ENCODE results near the gene SPPL3.

Gene SPPL3

GRCh38 chr12:120917748-120918147 is 13.6 kb upstream of the SPPL3 start:
- Histone ChIP-seq H3K4me3 (ENCODE audit: low read length) (no peak overlapping the region), H3K18ac (ENCODE audit: low read length) (no peak overlapping the region), H3K4ac (ENCODE audit: low read depth, low read length) (no peak overlapping the region), H3K56ac (ENCODE audit: low read length) (no peak overlapping the region), H2AK5ac (ENCODE audit: low read length) (no peak overlapping the region), H3K79me1 (ENCODE audit: low read length) (no peaks in the 10 kb centered on the region), H3K36me3 (ENCODE audit: control insufficient read depth, insufficient read depth, low read length) (no peaks in the 10 kb centered on the region), H2BK5ac (ENCODE audit: low read length) (no peak overlapping the region), H3K79me2 (ENCODE audit: control insufficient read depth, insufficient read depth, low read length) (no peaks in the 10 kb centered on the region), H3K27ac (ENCODE audit: low read depth, low read length) (no peak overlapping the region), H4K5ac (ENCODE audit: low read length) (no peak overlapping the region), H4K8ac (ENCODE audit: low read depth, low read length) (no peak overlapping the region), H3K4me2 (ENCODE audit: low read length) (no peak overlapping the region), H2BK120ac (ENCODE audit: low read depth, low read length) (no peak overlapping the region), H2BK15ac (replicated peaks; ENCODE audit: low read depth) (no peak overlapping the region), H3K4me1 (ENCODE audit: control insufficient read depth, low read depth, low read length) (no peaks in the 10 kb centered on the region), H3K27me3 (ENCODE audit: insufficient read depth, low read length, poor library complexity) (no peaks in the 10 kb centered on the region), H3K23ac (ENCODE audit: low read length) (no peak overlapping the region), H3K9ac (ENCODE audit: low read length) (no peak overlapping the region)
- WGBS (ENCODE audit: extremely low coverage, insufficient coverage, low lambda C conversion rate) = no CpG with 5 or more reads among the region's 2 CpGs
- DNase-seq = no peak

- H3K56ac ChIP-seq (ENCODE audit: low read length) = no peak overlapping the region
- no peak overlapping the region for H3K9ac ChIP-seq (ENCODE audit: low read length)
- no peaks in the 10 kb centered on the region for H3K79me1 ChIP-seq (ENCODE audit: low read length)
- WGBS (ENCODE audit: extremely low coverage, insufficient coverage, low lambda C conversion rate) = no CpG with 5 or more reads among the region's 14 CpGs
- no peak overlapping the region for H2BK15ac ChIP-seq (replicated peaks; ENCODE audit: low read depth)
- H2BK5ac ChIP-seq (ENCODE audit: low read length) = no peak overlapping the region
- no peaks in the 10 kb centered on the region for H3K4me1 ChIP-seq (ENCODE audit: control insufficient read depth, low read depth, low read length)
- DNase-seq = no peak
- no peak overlapping the region for H4K8ac ChIP-seq (ENCODE audit: low read depth, low read length)
- H3K79me2 ChIP-seq (ENCODE audit: control insufficient read depth, insufficient read depth, low read length) = no peaks in the 10 kb centered on the region
- H2AK5ac ChIP-seq (ENCODE audit: low read length) = no peak overlapping the region
- H2BK120ac ChIP-seq (ENCODE audit: low read depth, low read length) = no peak overlapping the region
- H3K27ac ChIP-seq (ENCODE audit: low read depth, low read length) = no peak overlapping the region
- H3K18ac ChIP-seq (ENCODE audit: low read length) = no peak overlapping the region
- no peaks in the 10 kb centered on the region for H3K36me3 ChIP-seq (ENCODE audit: control insufficient read depth, insufficient read depth, low read length)
- H3K4me3 ChIP-seq (ENCODE audit: low read length) = no peak overlapping the region
- no peak overlapping the region for H3K4ac ChIP-seq (ENCODE audit: low read depth, low read length)
- no peak overlapping the region for H3K4me2 ChIP-seq (ENCODE audit: low read length)
- no peaks in the 10 kb centered on the region for H3K27me3 ChIP-seq (ENCODE audit: insufficient read depth, low read length, poor library complexity)
- no peak overlapping the region for H4K5ac ChIP-seq (ENCODE audit: low read length)
- no peak overlapping the region for H3K23ac ChIP-seq (ENCODE audit: low read length)
Measured at GRCh38 chr12:120916561-120916960, 12.4 kb upstream of the SPPL3 start.

- DNase-seq = no peak
- no peak overlapping the region for H3K9ac ChIP-seq (ENCODE audit: low read length)
- H2AK5ac ChIP-seq (ENCODE audit: low read length) = no peak overlapping the region
- H3K4ac ChIP-seq (ENCODE audit: low read depth, low read length) = no peak overlapping the region
- H3K36me3 ChIP-seq (ENCODE audit: control insufficient read depth, insufficient read depth, low read length) = no peaks in the 10 kb centered on the region
- H4K8ac ChIP-seq (ENCODE audit: low read depth, low read length) = no peak overlapping the region
- no peaks in the 10 kb centered on the region for H3K79me1 ChIP-seq (ENCODE audit: low read length)
- H4K5ac ChIP-seq (ENCODE audit: low read length) = no peak overlapping the region
- no peak overlapping the region for H3K56ac ChIP-seq (ENCODE audit: low read length)
- no peaks in the 10 kb centered on the region for H3K4me1 ChIP-seq (ENCODE audit: control insufficient read depth, low read depth, low read length)
- no peaks in the 10 kb centered on the region for H3K79me2 ChIP-seq (ENCODE audit: control insufficient read depth, insufficient read depth, low read length)
- H3K4me3 ChIP-seq (ENCODE audit: low read length) = no peak overlapping the region
- H3K27me3 ChIP-seq (ENCODE audit: insufficient read depth, low read length, poor library complexity) = no peaks in the 10 kb centered on the region
- no peak overlapping the region for H2BK120ac ChIP-seq (ENCODE audit: low read depth, low read length)
- no peak overlapping the region for H3K23ac ChIP-seq (ENCODE audit: low read length)
- H2BK15ac ChIP-seq (replicated peaks; ENCODE audit: low read depth) = no peak overlapping the region
- H2BK5ac ChIP-seq (ENCODE audit: low read length) = no peak overlapping the region
- no peak overlapping the region for H3K27ac ChIP-seq (ENCODE audit: low read depth, low read length)
- H3K4me2 ChIP-seq (ENCODE audit: low read length) = no peak overlapping the region
- H3K18ac ChIP-seq (ENCODE audit: low read length) = no peak overlapping the region
- WGBS (ENCODE audit: extremely low coverage, insufficient coverage, low lambda C conversion rate) = no CpG with 5 or more reads among the region's 7 CpGs
Measured at GRCh38 chr12:120914794-120915193, 10.6 kb upstream of the SPPL3 start.

DNA sequence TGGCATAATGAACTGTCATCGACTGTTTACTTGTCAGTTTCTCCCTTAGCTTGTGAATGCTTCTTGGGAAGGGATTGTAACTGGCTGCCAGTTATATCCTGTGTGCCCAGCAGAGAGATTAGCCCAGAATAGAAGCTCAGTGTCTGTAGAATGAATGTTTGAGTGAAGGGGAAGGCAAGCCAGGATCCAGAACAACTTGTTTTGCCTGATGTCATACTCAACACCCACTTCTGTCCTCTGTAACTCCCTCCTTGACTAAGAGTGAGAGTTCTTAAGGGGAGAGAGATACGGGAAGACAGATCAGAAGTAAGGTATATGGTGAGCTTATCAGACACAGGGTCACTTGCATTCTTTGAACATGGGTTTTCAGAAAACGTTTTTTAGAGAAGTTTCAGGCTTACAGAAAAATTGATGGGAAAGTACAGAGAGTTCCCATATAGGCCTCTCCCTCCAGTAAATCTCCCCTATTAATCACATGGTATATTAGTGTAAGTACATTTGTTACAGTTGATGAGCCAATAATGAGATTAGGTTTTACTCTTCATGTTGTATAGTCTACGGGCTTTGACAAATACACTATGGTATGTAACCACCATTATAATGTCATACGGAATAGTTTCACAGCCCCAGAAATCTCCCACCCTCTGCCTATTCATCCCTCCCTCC is 5.6 kb upstream of the SPPL3 start:
- DNase-seq = no peak
- H3K36me3 ChIP-seq (ENCODE audit: control insufficient read depth, insufficient read depth, low read length) = no peaks in the 10 kb centered on the region
- no peak overlapping the region for H3K27ac ChIP-seq (ENCODE audit: low read depth, low read length)

GRCh38 chr12:120905856-120906384 is 1.8 kb upstream of the SPPL3 start:
- Histone ChIP-seq H3K79me1 (ENCODE audit: low read length) (peaks cover 4% of the 10 kb centered on the region), H3K36me3 (ENCODE audit: control insufficient read depth, insufficient read depth, low read length) (no peaks in the 10 kb centered on the region), H2BK5ac (ENCODE audit: low read length) (no peak overlapping the region), H3K4me3 (ENCODE audit: low read length) (no peak overlapping the region), H3K56ac (ENCODE audit: low read length) (no peak overlapping the region), H3K9ac (ENCODE audit: low read length) (no peak overlapping the region), H3K4me2 (ENCODE audit: low read length) (no peak overlapping the region), H3K23ac (ENCODE audit: low read length) (no peak overlapping the region), H3K4me1 (ENCODE audit: control insufficient read depth, low read depth, low read length) (no peaks in the 10 kb centered on the region), H4K8ac (ENCODE audit: low read depth, low read length) (no peak overlapping the region), H4K5ac (ENCODE audit: low read length) (no peak overlapping the region), H3K27ac (ENCODE audit: low read depth, low read length) (no peak overlapping the region), H3K18ac (ENCODE audit: low read length) (no peak overlapping the region), H2BK15ac (replicated peaks; ENCODE audit: low read depth) (no peak overlapping the region), H3K27me3 (ENCODE audit: insufficient read depth, low read length, poor library complexity) (no peaks in the 10 kb centered on the region), H3K79me2 (ENCODE audit: control insufficient read depth, insufficient read depth, low read length) (peaks cover 17% of the 10 kb centered on the region), H3K4ac (ENCODE audit: low read depth, low read length) (no peak overlapping the region), H2BK120ac (ENCODE audit: low read depth, low read length) (no peak overlapping the region), H2AK5ac (ENCODE audit: low read length) (no peak overlapping the region)
- no CpG with 5 or more reads among the region's 5 CpGs for WGBS (ENCODE audit: extremely low coverage, insufficient coverage, low lambda C conversion rate)
- DNase-seq = no peak

More for the DNA sequence above, 5.6 kb upstream of the SPPL3 start:
- H3K4me2 ChIP-seq (ENCODE audit: low read length) = no peak overlapping the region
- H3K79me1 ChIP-seq (ENCODE audit: low read length) = no peaks in the 10 kb centered on the region
- no peaks in the 10 kb centered on the region for H3K27me3 ChIP-seq (ENCODE audit: insufficient read depth, low read length, poor library complexity)
- H4K8ac ChIP-seq (ENCODE audit: low read depth, low read length) = no peak overlapping the region
- no peak overlapping the region for H2BK15ac ChIP-seq (replicated peaks; ENCODE audit: low read depth)
- H2AK5ac ChIP-seq (ENCODE audit: low read length) = no peak overlapping the region
- H3K4ac ChIP-seq (ENCODE audit: low read depth, low read length) = no peak overlapping the region
- no peak overlapping the region for H3K4me3 ChIP-seq (ENCODE audit: low read length)
- no peaks in the 10 kb centered on the region for H3K79me2 ChIP-seq (ENCODE audit: control insufficient read depth, insufficient read depth, low read length)
- no peak overlapping the region for H4K5ac ChIP-seq (ENCODE audit: low read length)
- no peak overlapping the region for H2BK5ac ChIP-seq (ENCODE audit: low read length)
- no peak overlapping the region for H3K9ac ChIP-seq (ENCODE audit: low read length)
- H3K56ac ChIP-seq (ENCODE audit: low read length) = no peak overlapping the region
- WGBS (ENCODE audit: extremely low coverage, insufficient coverage, low lambda C conversion rate) = no CpG with 5 or more reads among the region's 5 CpGs
- no peak overlapping the region for H2BK120ac ChIP-seq (ENCODE audit: low read depth, low read length)
- no peak overlapping the region for H3K18ac ChIP-seq (ENCODE audit: low read length)
- no peaks in the 10 kb centered on the region for H3K4me1 ChIP-seq (ENCODE audit: control insufficient read depth, low read depth, low read length)
- H3K23ac ChIP-seq (ENCODE audit: low read length) = no peak overlapping the region
